HepG2 (cell line): ENCODE results near the gene KLHDC7A. TPM values are rescaled to one million over a fixed set of nuclear protein-coding genes. Genes with fewer than 3 reads are reported as not detected.
A peak's percentile ranks its signal among the peaks of the same experiment; 100 is the strongest.

Experiments
- ATF7 ChIP-seq, 2 experiments: fragments of 450-650 bp in 1 of 2; sonication (generic) in 1 of 2; formaldehyde crosslinking in 1 of 2; IDR thresholded peaks; 2 replicates each; pipeline versions ENCODE4 v1.4.0 to v1.6.1; 2016 to 2020; ENCODE audit warnings: antibody characterized with exemption in 1 of 2, mild to moderate bottlenecking in 1 of 2, missing genetic modification reagents in 1 of 2
- EHMT2 ChIP-seq: fragments of 200-600 bp; sonication (generic); IDR thresholded peaks from 2 replicates; pipeline ENCODE4 v1.7.0; 2017; ENCODE audit warnings: antibody characterized with exemption, low read depth, low read length, borderline replicate concordance
- FOXK2 ChIP-seq: fragments of 450-650 bp; IDR thresholded peaks from 2 replicates; pipeline ENCODE4 v1.6.1; 2016
- GABPB1 ChIP-seq: IDR thresholded peaks from 2 replicates; pipeline ENCODE4 v1.6.1; 2016; ENCODE audit warnings: mild to moderate bottlenecking, missing genetic modification reagents, moderate library complexity, missing compliant biosample characterization
- MAF1 ChIP-seq: sonication (generic); formaldehyde crosslinking; IDR thresholded peaks from 2 replicates; pipeline ENCODE4 v1.5.0; 2020; ENCODE audit warnings: missing genetic modification reagents, borderline replicate concordance
- MIER2 ChIP-seq: IDR thresholded peaks from 2 replicates; pipeline ENCODE4 v1.6.1; 2016; ENCODE audit warnings: missing biosample characterization, missing genetic modification reagents
- MYC ChIP-seq: sonication (generic); formaldehyde crosslinking; IDR thresholded peaks from 2 replicates; pipeline ENCODE4 v1.9.0; 2021; ENCODE audit warnings: missing genetic modification reagents, borderline replicate concordance
- POGK ChIP-seq: sonication (generic); formaldehyde crosslinking; conservative IDR thresholded peaks from 2 replicates; pipeline ENCODE4 v1.8.0; 2022; ENCODE audit warnings: mild to moderate bottlenecking, moderate library complexity, missing genetic modification reagents
- TFE3 ChIP-seq: IDR thresholded peaks from 2 replicates; pipeline ENCODE4 v1.6.1; 2016
- XRCC5 ChIP-seq: fragments of 200-400 bp; formaldehyde crosslinking; optimal IDR thresholded peaks from 2 replicates; pipeline ENCODE3; 2017; ENCODE audit warnings: mild to moderate bottlenecking, low read length
- ZEB1 ChIP-seq: IDR thresholded peaks from 2 replicates; pipeline ENCODE4 v1.6.1; 2012; ENCODE audit warnings: mild to moderate bottlenecking, low read depth, inconsistent platforms; ENCODE audit not compliant: insufficient replicate concordance
- ZNF230 ChIP-seq: sonication (generic); formaldehyde crosslinking; IDR thresholded peaks from 2 replicates; pipeline ENCODE4 v1.4.0; 2020; ENCODE audit warnings: mild to moderate bottlenecking, missing genetic modification reagents
- ZNF263 ChIP-seq: sonication (generic); formaldehyde crosslinking; IDR thresholded peaks from 2 replicates; pipeline ENCODE4 v1.4.0; 2020; ENCODE audit warnings: missing genetic modification reagents
- ZNF317 ChIP-seq: sonication (generic); formaldehyde crosslinking; IDR thresholded peaks from 2 replicates; pipeline ENCODE4 v1.5.0; 2020; ENCODE audit warnings: mild to moderate bottlenecking, missing genetic modification reagents
- ZNF383 ChIP-seq: sonication (generic); formaldehyde crosslinking; IDR thresholded peaks from 2 replicates; pipeline ENCODE4 v1.4.0; 2020; ENCODE audit warnings: missing genetic modification reagents, mild to moderate bottlenecking, borderline replicate concordance
- ZNF598 ChIP-seq: sonication (generic); formaldehyde crosslinking; IDR thresholded peaks from 2 replicates; pipeline ENCODE4 v1.5.1; 2020; ENCODE audit warnings: mild to moderate bottlenecking, missing genetic modification reagents, borderline replicate concordance
- ZNF704 ChIP-seq: sonication (generic); formaldehyde crosslinking; IDR thresholded peaks from 2 replicates; pipeline ENCODE4 v1.8.1; 2023; ENCODE audit warnings: mild to moderate bottlenecking, inconsistent platforms, moderate library complexity, missing genetic modification reagents, borderline replicate concordance
- ZNF746 ChIP-seq: sonication (generic); formaldehyde crosslinking; IDR thresholded peaks from 2 replicates; pipeline ENCODE4 v1.8.0; 2022; ENCODE audit warnings: mild to moderate bottlenecking, missing genetic modification reagents
- ZNF776 ChIP-seq: sonication (generic); formaldehyde crosslinking; IDR thresholded peaks from 2 replicates; pipeline ENCODE4 v1.4.0; 2020; ENCODE audit warnings: mild to moderate bottlenecking, missing genetic modification reagents
- ZNF782 ChIP-seq: sonication (generic); formaldehyde crosslinking; IDR thresholded peaks from 2 replicates; pipeline ENCODE4 v1.4.0; 2020; ENCODE audit warnings: missing genetic modification reagents, mild to moderate bottlenecking, borderline replicate concordance
- ZNF83 ChIP-seq: sonication (generic); formaldehyde crosslinking; IDR thresholded peaks from 2 replicates; pipeline ENCODE4 v1.4.0; 2020; ENCODE audit warnings: missing genetic modification reagents, mild to moderate bottlenecking, borderline replicate concordance
- ZNF839 ChIP-seq: sonication (generic); formaldehyde crosslinking; IDR thresholded peaks from 2 replicates; pipeline ENCODE4 v1.4.0; 2020; ENCODE audit warnings: missing genetic modification reagents, mild to moderate bottlenecking, borderline replicate concordance
- ZSCAN9 ChIP-seq: IDR thresholded peaks from 2 replicates; pipeline ENCODE4 v1.6.1; 2016; ENCODE audit warnings: borderline replicate concordance
- polyA plus RNA-seq, 8 experiments: library from polyadenylated mRNA; depleted of rRNA in 3 of 8; stranded (reverse) in 7 of 8; unstranded in 1 of 8; fragments of >200 nt; fragmentation: Illumina TruSeq in 4 of 8; extraction: Trizol in 4 of 8; gene quantifications; 2 replicates each; pipeline versions ENCODE4 v1.2.1 to v1.2.3, GENCODE V29; 2011 to 2016; ENCODE audit warnings: low read depth in 4 of 8, missing spikeins in 1 of 8, mixed read lengths in 1 of 8; ENCODE audit not compliant: insufficient read depth in 1 of 8
- total RNA-seq, 5 experiments: library from RNA; depleted of rRNA; stranded (reverse); fragments of >200 nt; fragmentation: Illumina TruSeq; extraction: Trizol; gene quantifications; 2 replicates each; pipeline ENCODE4 v1.2.3, GENCODE V29; 2016; ENCODE audit warnings: low read depth in 1 of 5

KLHDC7A gene
- total and polyA plus RNA-seq, 2 of the 13 experiments (the other 11 are each of a cell fraction or from before 2014, with no cell fraction given) = 0.15 to 1.8 TPM

- 0 out of 2 replicates have a peak, but pooled peaks have one; percentile 59 for TF ChIP-seq ZSCAN9
- TF ChIP-seq TFE3 (CRISPR knock-in tag) = peak; percentile 27; the same call in 1 of the 2 replicates
- TF ChIP-seq MAF1 = no peak
- no peak for TF ChIP-seq ATF7 (IDR thresholded peaks at IDR 0.05)
- TF ChIP-seq ATF7 (CRISPR knock-in tag; IDR thresholded peaks at IDR 0.05) = no peak
- 0 out of 2 replicates have a peak, but pooled peaks have one; percentile 60 for TF ChIP-seq ZNF383 (CRISPR knock-in tag)
- no peak for TF ChIP-seq FOXK2
- no peak for TF ChIP-seq EHMT2
- TF ChIP-seq ZNF782 (CRISPR knock-in tag) = peak; percentile 79; the same call in 1 of the 2 replicates
- TF ChIP-seq XRCC5 = peak; percentile 29
- TF ChIP-seq GABPB1 (CRISPR knock-in tag) = peak; percentile 19; the same call in 1 of the 2 replicates
- TF ChIP-seq ZNF746 = no peak; the same call in 1 of the 2 replicates
- no peak for TF ChIP-seq ZNF83 (CRISPR knock-in tag)
- no peak for TF ChIP-seq ZNF776 (CRISPR knock-in tag)
- peak; percentile 33; the same call in 1 of the 2 replicates for TF ChIP-seq ZNF230 (CRISPR knock-in tag)
- 0 out of 2 replicates have a peak, but pooled peaks have one; percentile 33 for TF ChIP-seq ZNF704
- peak; percentile 44; the same call in 1 of the 2 replicates for TF ChIP-seq POGK (CRISPR knock-in tag)
- TF ChIP-seq MIER2 (CRISPR knock-in tag) = 0 out of 2 replicates have a peak, but pooled peaks have one; percentile 50
- 0 out of 2 replicates have a peak, but pooled peaks have one; percentile 35 for TF ChIP-seq ZNF317 (CRISPR knock-in tag)
- peak; percentile 89; the same call in 1 of the 2 replicates for TF ChIP-seq ZNF598 (CRISPR knock-in tag)
- TF ChIP-seq ZNF263 (CRISPR knock-in tag) = 0 out of 2 replicates have a peak, but pooled peaks have one; percentile 33
- TF ChIP-seq MYC (CRISPR knock-in tag) = peak; percentile 12; the same call in 1 of the 2 replicates
- TF ChIP-seq ZEB1 = peak; percentile 58
- TF ChIP-seq ZNF839 = no peak
Observed at GRCh38 chr1:18480315-18481189, at the start of gene KLHDC7A (continued).
